Endodermal cell (in vitro differentiated cells): Measurements from ENCODE around the gene FAM163A. TPM values are rescaled to one million over a fixed set of nuclear protein-coding genes. Genes with fewer than 3 reads are reported as not detected.

ENCODE experiments used
- DNase-seq: peaks from one replicate; pipeline ENCODE4 v3.0.0-alpha.2; 2017
- H3K27ac ChIP-seq: 2 replicates; pipeline ENCODE4 v1.5.1; 2013; ENCODE audit warnings: mild to moderate bottlenecking, low read depth, low read length, moderate library complexity
- H3K27me3 ChIP-seq: 2 replicates; pipeline ENCODE4 v1.6.1; 2013; ENCODE audit warnings: mild to moderate bottlenecking, low read length, moderate library complexity; ENCODE audit not compliant: insufficient read depth, control insufficient read depth, poor library complexity, severe bottlenecking
- H3K36me3 ChIP-seq: 2 replicates; pipeline ENCODE4 v1.7.0; 2013; ENCODE audit warnings: mild to moderate bottlenecking, low read length, moderate library complexity; ENCODE audit not compliant: control insufficient read depth, insufficient read depth
- H3K4me1 ChIP-seq: one replicate; pipeline ENCODE4 v1.7.0; 2013; ENCODE audit warnings: low read length; ENCODE audit not compliant: control insufficient read depth, insufficient read depth
- H3K4me3 ChIP-seq: 2 replicates; pipeline ENCODE4 v1.5.1; 2013; ENCODE audit warnings: mild to moderate bottlenecking, low read length, moderate library complexity
- H3K9ac ChIP-seq: 2 replicates; pipeline ENCODE4 v1.6.1; 2013; ENCODE audit warnings: mild to moderate bottlenecking, low read length, moderate library complexity; ENCODE audit not compliant: poor library complexity, severe bottlenecking; ENCODE audit errors: extremely low read depth
- H3K9me3 ChIP-seq: 2 replicates; pipeline ENCODE4 v1.6.1; 2013; ENCODE audit warnings: mild to moderate bottlenecking, low read length, moderate library complexity; ENCODE audit not compliant: control insufficient read depth
- H3K27ac Mint-ChIP-seq: 2 replicates; pipeline ENCODE4 v1.8.0; 2020; ENCODE audit warnings: mixed read lengths
- H3K27me3 Mint-ChIP-seq: 2 replicates; pipeline ENCODE4 v1.8.0; 2021; ENCODE audit warnings: mild to moderate bottlenecking, mixed read lengths; ENCODE audit not compliant: insufficient read depth
- H3K36me3 Mint-ChIP-seq: 2 replicates; pipeline ENCODE4 v1.8.0; 2020; ENCODE audit warnings: low read depth, mixed read lengths
- H3K4me1 Mint-ChIP-seq: 2 replicates; pipeline ENCODE4 v1.8.0; 2020; ENCODE audit warnings: mixed read lengths
- H3K4me3 Mint-ChIP-seq: 2 replicates; pipeline ENCODE4 v1.8.0; 2020; ENCODE audit warnings: mild to moderate bottlenecking, moderate library complexity, mixed read lengths
- H3K9me3 Mint-ChIP-seq: 2 replicates; pipeline ENCODE4 v1.8.0; 2020; ENCODE audit warnings: mild to moderate bottlenecking, mixed read lengths
- CTCF ChIP-seq: fragments of 200-600 bp; sonication (generic); conservative IDR thresholded peaks from 2 replicates; pipeline ENCODE4 v1.5.0; 2021; ENCODE audit warnings: antibody characterized with exemption, mild to moderate bottlenecking
- WGBS, 2 experiments: methylation state at CpG; one replicate each; pipeline versions ENCODE4 v1.1.5 to v1.1.7; 2013; ENCODE audit warnings: missing lambda C conversion rate in 2 of 2, mixed read lengths in 1 of 2; ENCODE audit not compliant: insufficient coverage in 1 of 2, insufficient read length in 1 of 2; 5-methylcytosine and 5-hydroxymethylcytosine counted together
- total RNA-seq, 2 donors: library from RNA; stranded (reverse); fragmentation: NEBNext Ultra II Directional in 1 of 2; extraction: Animal tissue kit (Norgen Biotek cat#: 25700) in 1 of 2; gene quantifications; 2 replicates in 1 of 2; 3 replicates in 1 of 2; pipeline ENCODE4 v1.2.1, GENCODE V29; 2021

FAM163A gene
- total RNA-seq, 2 donors from 2014 or later, result not detected

GRCh38 chr1:179747611-179748010 is 4.5 kb downstream of the FAM163A start:
- DNase-seq, result no peak
- 94 to 100% methylated on average over 1 to 2 of the region's 2 CpGs for WGBS, 2 experiments
- Histone ChIP-seq H3K4me3 (no peak overlapping the region), H3K4me1 (no peaks in the 10 kb centered on the region), H3K27ac (no peak overlapping the region), H3K27me3 (peaks cover 70% of the 10 kb centered on the region), H3K36me3 (no peaks in the 10 kb centered on the region), H3K9me3 (no peaks in the 10 kb centered on the region), H3K9ac (no peak overlapping the region)
- no peak overlapping the region for H3K4me3 Mint-ChIP-seq
- no peak for TF ChIP-seq CTCF
- no peaks in the 10 kb centered on the region for H3K9me3 Mint-ChIP-seq
- no peaks in the 10 kb centered on the region for H3K4me1 Mint-ChIP-seq
- no peaks in the 10 kb centered on the region for H3K36me3 Mint-ChIP-seq
- H3K27me3 Mint-ChIP-seq, result peaks cover 73% of the 10 kb centered on the region
- H3K27ac Mint-ChIP-seq, result no peak overlapping the region

GRCh38 chr1:179748772-179749171 is 5.7 kb downstream of the FAM163A start:
- TF ChIP-seq CTCF, result no peak
- Mint-ChIP-seq H3K9me3 (no peaks in the 10 kb centered on the region), H3K27me3 (peaks cover 68% of the 10 kb centered on the region), H3K27ac (no peak overlapping the region), H3K36me3 (no peaks in the 10 kb centered on the region), H3K4me1 (no peaks in the 10 kb centered on the region), H3K4me3 (no peak overlapping the region)
- Histone ChIP-seq H3K9ac (no peak overlapping the region), H3K27ac (no peak overlapping the region), H3K4me3 (no peak overlapping the region), H3K27me3 (peaks cover 58% of the 10 kb centered on the region), H3K4me1 (no peaks in the 10 kb centered on the region), H3K9me3 (no peaks in the 10 kb centered on the region), H3K36me3 (no peaks in the 10 kb centered on the region)
- DNase-seq, result no peak
- WGBS, 2 experiments, result 95% methylated on average over 3 of the region's 4 CpGs; no CpG with 5 or more reads in 1 of the 2 experiments

- peaks cover 40% of the 10 kb centered on the region for H3K27me3 ChIP-seq
- WGBS, 2 experiments, result 78% methylated on average over 1 of the region's 1 CpG; no CpG with 5 or more reads in 1 of the 2 experiments
- no peaks in the 10 kb centered on the region for H3K4me1 Mint-ChIP-seq
Measured at GRCh38 chr1:179750630-179751029, 7.5 kb downstream of the FAM163A start.

More at GRCh38 chr1:179750630-179751029, 7.5 kb downstream of the FAM163A start:
- Histone ChIP-seq H3K4me3 (no peak overlapping the region), H3K36me3 (no peaks in the 10 kb centered on the region), H3K27ac (no peak overlapping the region), H3K4me1 (no peaks in the 10 kb centered on the region), H3K9ac (no peak overlapping the region), H3K9me3 (no peaks in the 10 kb centered on the region)
- Mint-ChIP-seq H3K4me3 (no peak overlapping the region), H3K27me3 (peaks cover 50% of the 10 kb centered on the region), H3K27ac (no peak overlapping the region), H3K36me3 (no peaks in the 10 kb centered on the region), H3K9me3 (no peaks in the 10 kb centered on the region)
- DNase-seq, result no peak
- no peak for TF ChIP-seq CTCF
